ENCODE results near the gene USP47. TPM values are rescaled to one million over a fixed set of nuclear protein-coding genes. Genes with fewer than 3 reads are reported as not detected.

USP47 gene
- total and polyA plus RNA-seq, 2 donors (not counting 1 experiment from before 2014, with no cell fraction given) = 12.8 to 52.9 TPM

DNA sequence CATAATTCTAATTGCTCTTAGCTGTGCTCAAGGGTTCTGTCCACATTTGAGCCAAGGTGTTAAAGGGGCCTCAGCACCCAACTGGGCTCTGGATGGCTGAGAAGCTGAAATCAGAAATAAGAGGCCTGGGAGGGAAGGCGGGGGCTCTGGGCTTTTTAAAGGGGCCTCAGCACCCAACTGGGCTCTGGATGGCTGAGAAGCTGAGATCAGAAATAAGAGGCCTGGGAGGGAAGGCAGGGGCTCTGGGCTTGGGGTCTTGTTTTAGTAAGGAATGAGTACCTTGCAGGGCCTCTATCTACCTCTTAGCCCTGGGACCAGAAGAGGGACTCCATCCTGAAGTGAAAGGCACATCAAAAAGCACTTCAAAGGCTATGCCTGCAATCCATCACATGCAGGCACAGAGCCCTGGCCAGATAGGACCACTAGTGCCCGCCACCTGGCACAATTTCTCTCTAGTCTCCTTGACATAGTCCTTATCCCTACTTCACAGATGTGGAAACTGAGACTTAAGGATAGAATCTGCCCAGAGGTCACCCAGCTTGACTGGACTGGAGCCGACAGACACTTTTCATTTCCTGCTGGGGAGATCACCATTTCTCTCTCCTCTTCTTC is 131.1 kb downstream of the USP47 start:
- no peaks in the 10 kb centered on the region for H3K27me3 Mint-ChIP-seq
- no peak for ATAC-seq (ENCODE audit: low read depth)
- no peaks in the 10 kb centered on the region for H3K36me3 ChIP-seq (replicated peaks in 1 of 2; ENCODE audit: control extremely low read depth in 1 of 2, control insufficient read depth in 1 of 2, extremely low read depth in 1 of 2, insufficient read depth in 2 of 2, low read length in 1 of 2)
- ChIA-PET POLR2A (no interaction called here), CTCF (no interaction called here)
- no peaks in the 10 kb centered on the region for H3K4me1 Mint-ChIP-seq
- no peaks in the 10 kb centered on the region for H3K9me3 ChIP-seq (ENCODE audit: control extremely low read depth in 1 of 3, control insufficient read depth in 2 of 3, insufficient read depth in 1 of 3, low read length in 2 of 3)
- H3K9ac ChIP-seq (ENCODE audit: low read length) = no peak overlapping the region
- WGBS (ENCODE audit: insufficient coverage) = 67% methylated on average over 3 of the region's 3 CpGs
- no peaks in the 10 kb centered on the region for H3K79me2 ChIP-seq (ENCODE audit: control insufficient read depth, insufficient read depth, low read length)
- no peaks in the 10 kb centered on the region for H3K4me1 ChIP-seq (ENCODE audit: control insufficient read depth in 2 of 2, insufficient read depth in 2 of 2, low read length in 2 of 2)
- DNase-seq = no peak
- no peak overlapping the region for H2AFZ ChIP-seq (ENCODE audit: insufficient read depth, low read depth, low read length, poor library complexity, severe bottlenecking)
- no peaks in the 10 kb centered on the region for H4K20me1 ChIP-seq (ENCODE audit: control insufficient read depth, insufficient read depth, low read length, poor library complexity, severe bottlenecking)
- H3K27me3 ChIP-seq (replicated peaks in 1 of 4; ENCODE audit: control extremely low read depth in 1 of 4, control insufficient read depth in 3 of 4, insufficient read depth in 4 of 4, low read length in 3 of 4) = peaks cover 0 to 2% (median 0%) of the 10 kb centered on the region in 4 experiments
- H3K27ac Mint-ChIP-seq = no peak overlapping the region
- H3K27ac ChIP-seq (ENCODE audit: low read length in 2 of 2) = no peak overlapping the region
- H3K4me2 ChIP-seq (replicated peaks; ENCODE audit: low read depth, low read length, poor library complexity, severe bottlenecking) = no peak overlapping the region
- H3K9me3 Mint-ChIP-seq (ENCODE audit: insufficient read depth) = no peaks in the 10 kb centered on the region
- no peak overlapping the region for H3K4me3 ChIP-seq (ENCODE audit: control extremely low read depth in 1 of 5, extremely low read depth in 1 of 5, insufficient read depth in 1 of 5, low read depth in 2 of 5, low read length in 4 of 5)
- no peak for TF ChIP-seq EZH2 (IDR thresholded peaks at IDR 0.05; ENCODE audit: borderline replicate concordance, insufficient read depth, low read depth, low read length, poor library complexity, severe bottlenecking)
- TF ChIP-seq CTCF (IDR thresholded peaks at IDR 0.05) = no peak
- no peak overlapping the region for H3K4me3 Mint-ChIP-seq
- intact Hi-C loops (cut with micrococcal nuclease) = no loop called here

DNA sequence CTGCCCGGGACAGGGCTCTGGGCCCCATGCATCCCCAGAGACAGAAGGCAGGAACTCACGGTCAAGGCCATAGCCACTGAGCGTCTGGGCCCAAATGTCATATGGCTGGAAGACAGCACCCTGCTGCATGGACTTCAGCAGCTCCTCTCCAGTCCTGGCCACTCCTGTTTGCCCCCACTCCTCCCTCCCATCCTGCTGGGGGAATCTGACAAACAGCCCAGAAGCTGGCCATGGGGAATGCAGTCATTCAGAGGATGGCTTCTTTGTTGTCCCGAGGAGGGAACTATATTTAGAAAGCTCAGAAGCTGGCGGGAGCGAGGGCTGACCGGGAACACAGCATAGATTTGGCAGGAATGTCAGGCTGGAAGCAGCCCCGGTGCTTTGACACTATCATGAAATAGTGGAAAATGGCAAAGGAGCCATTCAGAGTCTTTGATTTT is 131.6 kb downstream of the USP47 start:
- H3K9me3 Mint-ChIP-seq (ENCODE audit: insufficient read depth) = no peaks in the 10 kb centered on the region
- H3K9ac ChIP-seq (ENCODE audit: low read length) = no peak overlapping the region
- H4K20me1 ChIP-seq (ENCODE audit: control insufficient read depth, insufficient read depth, low read length, poor library complexity, severe bottlenecking) = no peaks in the 10 kb centered on the region
- intact Hi-C loops (cut with micrococcal nuclease) = no loop called here
- H2AFZ ChIP-seq (ENCODE audit: insufficient read depth, low read depth, low read length, poor library complexity, severe bottlenecking) = no peak overlapping the region
- no peak overlapping the region for H3K4me3 ChIP-seq (ENCODE audit: control extremely low read depth in 1 of 5, extremely low read depth in 1 of 5, insufficient read depth in 1 of 5, low read depth in 2 of 5, low read length in 4 of 5)
- 77% methylated on average over 8 of the region's 8 CpGs for WGBS (ENCODE audit: insufficient coverage)
- TF ChIP-seq EZH2 (IDR thresholded peaks at IDR 0.05; ENCODE audit: borderline replicate concordance, insufficient read depth, low read depth, low read length, poor library complexity, severe bottlenecking) (no peak), CTCF (IDR thresholded peaks at IDR 0.05) (no peak)
- no peak overlapping the region for H3K4me2 ChIP-seq (replicated peaks; ENCODE audit: low read depth, low read length, poor library complexity, severe bottlenecking)
- H3K79me2 ChIP-seq (ENCODE audit: control insufficient read depth, insufficient read depth, low read length) = no peaks in the 10 kb centered on the region
- H3K27ac ChIP-seq (ENCODE audit: low read length in 2 of 2) = no peak overlapping the region
- no peak overlapping the region for H3K27ac Mint-ChIP-seq
- H3K4me3 Mint-ChIP-seq = no peak overlapping the region
- no peaks in the 10 kb centered on the region for H3K36me3 ChIP-seq (replicated peaks in 1 of 2; ENCODE audit: control extremely low read depth in 1 of 2, control insufficient read depth in 1 of 2, extremely low read depth in 1 of 2, insufficient read depth in 2 of 2, low read length in 1 of 2)
- DNase-seq (no peak), ATAC-seq (ENCODE audit: low read depth) (no peak)
- H3K9me3 ChIP-seq (ENCODE audit: control extremely low read depth in 1 of 3, control insufficient read depth in 2 of 3, insufficient read depth in 1 of 3, low read length in 2 of 3) = peaks cover 0 to 3% (median 0%) of the 10 kb centered on the region in 3 donors
- H3K27me3 Mint-ChIP-seq = no peaks in the 10 kb centered on the region
- H3K4me1 Mint-ChIP-seq = no peaks in the 10 kb centered on the region
- H3K4me1 ChIP-seq (ENCODE audit: control insufficient read depth in 2 of 2, insufficient read depth in 2 of 2, low read length in 2 of 2) = no peaks in the 10 kb centered on the region
- POLR2A ChIA-PET = no interaction called here
- H3K27me3 ChIP-seq (replicated peaks in 1 of 4; ENCODE audit: control extremely low read depth in 1 of 4, control insufficient read depth in 3 of 4, insufficient read depth in 4 of 4, low read length in 3 of 4) = peaks cover 0 to 2% (median 0%) of the 10 kb centered on the region in 4 experiments
- CTCF ChIA-PET = no interaction called here
